C4-2B (cell line): ENCODE results near the gene SETBP1.

Experiments used
- H3K27ac ChIP-seq: fragments of 450-650 bp; 2 replicates; pipeline ENCODE4 v1.5.1; 2017
- CTCF ChIP-seq: fragments of 450-650 bp; conservative IDR thresholded peaks from 2 replicates; pipeline ENCODE4 v1.5.1; 2017; ENCODE audit warnings: mild to moderate bottlenecking
- ZFX ChIP-seq: fragments of 450-650 bp; IDR thresholded peaks from 2 replicates; pipeline ENCODE4 v1.6.1; 2017

SETBP1 gene

DNA sequence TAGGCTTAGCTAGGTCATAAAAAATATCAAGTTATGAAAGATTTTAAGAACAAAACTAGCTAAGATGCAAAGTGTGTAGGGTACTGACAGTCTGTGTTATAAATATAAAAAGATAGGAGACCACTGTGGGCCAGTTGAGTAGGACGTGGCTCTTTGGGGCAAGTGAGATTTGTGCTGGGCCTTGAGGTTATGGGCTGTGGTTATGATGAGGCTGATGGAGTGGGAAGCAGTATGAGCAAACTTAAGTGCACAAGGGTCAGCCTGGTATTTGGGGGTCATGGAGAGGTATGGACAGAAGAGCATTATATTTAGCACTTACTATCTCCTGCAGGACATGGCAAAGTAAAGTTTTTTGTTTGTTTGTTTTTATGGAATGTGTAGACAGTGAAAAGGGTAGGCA, 70.1 kb downstream of the SETBP1 start:
- no peak for TF ChIP-seq CTCF
- no peak for TF ChIP-seq ZFX
- H3K27ac ChIP-seq, result no peak overlapping the region

GRCh38 chr18:44754567-44754966, 73.9 kb downstream of the SETBP1 start:
- no peak for TF ChIP-seq CTCF
- no peak for TF ChIP-seq ZFX
- no peak overlapping the region for H3K27ac ChIP-seq

DNA sequence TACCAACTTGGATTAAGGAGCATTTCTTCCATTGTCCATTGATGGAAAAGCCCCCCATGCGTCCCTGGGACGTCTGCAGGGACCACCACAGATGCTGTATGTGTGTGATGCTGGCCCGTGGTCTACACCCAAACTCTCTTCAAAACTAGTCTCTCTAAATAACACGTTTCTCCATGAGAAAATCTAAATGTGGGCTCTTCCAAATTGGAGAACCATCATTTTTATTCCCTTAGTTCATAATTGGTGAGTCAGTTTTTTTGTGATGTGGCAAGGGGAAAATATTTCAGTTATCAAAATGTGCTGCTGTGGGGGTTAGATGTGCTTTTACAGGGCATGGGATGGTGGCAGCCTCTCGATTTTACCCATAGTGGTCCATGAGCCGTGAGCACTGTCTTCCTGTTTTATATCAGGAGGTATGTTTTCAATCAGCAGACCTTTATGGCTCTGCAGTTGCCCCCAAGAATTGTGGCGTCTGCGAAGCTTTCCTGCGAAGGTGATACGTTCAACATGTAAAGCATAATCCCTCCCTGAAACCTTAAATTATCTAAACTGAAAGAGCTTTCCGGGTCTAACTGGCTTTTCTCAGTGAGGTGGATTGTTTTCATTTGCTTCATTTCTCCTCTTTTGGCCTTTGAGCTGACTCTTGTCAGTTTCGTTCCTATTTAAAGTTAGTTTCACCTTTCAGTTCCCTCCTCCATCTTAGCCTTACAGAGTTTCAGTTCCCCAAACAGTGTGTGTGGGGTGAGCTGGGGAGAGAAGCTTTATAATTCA, 78.4 kb downstream of the SETBP1 start:
- TF ChIP-seq ZFX (no peak), CTCF (no peak)
- no peak overlapping the region for H3K27ac ChIP-seq

DNA sequence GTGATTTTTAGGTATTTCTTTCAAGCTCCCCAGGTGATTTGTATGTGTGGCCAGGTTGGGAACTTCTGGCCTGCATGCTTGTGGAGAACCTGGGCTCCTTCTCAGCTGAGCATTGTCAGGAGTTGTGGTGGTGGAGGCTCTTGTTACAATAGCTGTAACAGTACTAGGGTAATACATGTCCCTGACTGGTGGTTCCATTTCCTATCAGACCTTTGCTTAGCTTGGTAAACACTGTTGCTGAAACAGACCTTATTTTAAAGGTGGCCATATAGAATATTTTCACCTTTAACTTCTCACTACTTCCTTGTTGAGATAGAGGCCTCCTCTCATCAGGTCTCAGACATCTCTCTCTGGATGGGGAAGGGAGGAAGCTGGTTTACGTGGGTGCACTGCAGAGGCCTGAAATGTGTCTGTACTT, 79.2 kb downstream of the SETBP1 start:
- TF ChIP-seq ZFX, result no peak
- no peak for TF ChIP-seq CTCF
- H3K27ac ChIP-seq, result no peak overlapping the region

- TF ChIP-seq ZFX (no peak), CTCF (no peak)
- no peak overlapping the region for H3K27ac ChIP-seq
Observed at GRCh38 chr18:44761812-44762211, 81.1 kb downstream of the SETBP1 start.

DNA sequence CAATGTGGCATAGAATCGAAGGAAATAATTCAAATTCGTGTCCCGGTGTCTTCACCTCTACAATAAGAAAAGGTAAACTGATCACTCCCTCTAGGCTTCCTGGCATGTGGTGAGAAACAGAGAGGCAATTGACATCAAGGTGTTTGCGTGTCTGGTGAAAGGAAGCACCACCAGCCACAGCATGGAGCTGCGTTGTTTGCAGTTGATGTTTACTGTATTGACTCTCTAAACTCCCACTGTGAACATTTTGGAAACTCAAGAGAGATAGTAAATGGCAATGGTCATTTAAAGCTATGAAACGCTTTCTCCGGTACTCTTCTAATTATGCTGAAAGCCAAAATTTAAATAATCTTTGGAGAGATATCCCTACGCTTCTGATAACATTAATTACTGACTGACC, 82.6 kb downstream of the SETBP1 start:
- H3K27ac ChIP-seq, result no peak overlapping the region
- TF ChIP-seq CTCF, result no peak
- no peak for TF ChIP-seq ZFX

DNA sequence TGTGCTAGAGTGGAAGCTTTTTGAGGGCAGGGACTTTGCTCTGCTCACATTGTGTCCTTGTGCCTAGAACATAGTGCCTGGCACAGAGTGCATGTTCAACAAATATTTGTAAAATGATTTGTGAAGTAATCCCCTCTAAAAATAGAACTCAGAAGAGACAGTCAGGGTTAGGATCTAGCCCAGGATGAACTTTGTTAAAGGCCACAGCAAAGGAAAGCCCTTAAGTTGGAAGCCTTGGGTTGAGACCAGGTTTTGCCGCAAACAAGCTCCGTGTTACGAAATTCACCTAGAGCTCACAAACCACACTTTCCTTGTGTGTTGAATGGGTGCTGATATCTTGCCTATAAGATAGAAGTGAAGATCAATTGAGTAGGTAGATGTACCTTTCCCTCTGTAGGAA, 84.2 kb downstream of the SETBP1 start:
- TF ChIP-seq ZFX (no peak), CTCF (no peak)
- no peak overlapping the region for H3K27ac ChIP-seq
